IgD-negative memory B cell (primary cell): Measurements from ENCODE around the gene CNTNAP5. TPM values are rescaled to one million over a fixed set of nuclear protein-coding genes. Genes with fewer than 3 reads are reported as not detected.
A peak's percentile ranks its signal among the peaks of the same experiment; 100 is the strongest.
"Not testable (repeated sequence)": the region's sequence is repeated elsewhere in the genome, so short reads cannot be mapped to it uniquely, and the experiment has no call there.

Experiments used
- H3K27ac Mint-ChIP-seq, 3 donors: one replicate each; pipeline ENCODE4 v1.8.0; 2020 to 2022; ENCODE audit warnings: mild to moderate bottlenecking in 3 of 3, mixed read lengths in 3 of 3, moderate library complexity in 1 of 3
- H3K27me3 Mint-ChIP-seq: one replicate; pipeline ENCODE4 v1.8.0; 2021; ENCODE audit warnings: mixed read lengths
- H3K36me3 Mint-ChIP-seq: one replicate; pipeline ENCODE4 v1.8.0; 2020; ENCODE audit warnings: mild to moderate bottlenecking, mixed read lengths
- H3K4me1 Mint-ChIP-seq, 3 donors: one replicate each; pipeline ENCODE4 v1.8.0; 2020 to 2022; ENCODE audit warnings: mixed read lengths in 3 of 3, mild to moderate bottlenecking in 1 of 3
- H3K4me3 Mint-ChIP-seq, 4 donors: one replicate each; pipeline ENCODE4 v1.8.0; 2020 to 2022; ENCODE audit warnings: mild to moderate bottlenecking in 4 of 4, mixed read lengths in 4 of 4, moderate library complexity in 3 of 4
- H3K9me3 Mint-ChIP-seq, 3 donors: one replicate each; pipeline ENCODE4 v1.8.0; 2020 to 2021; ENCODE audit warnings: mixed read lengths in 3 of 3, mild to moderate bottlenecking in 1 of 3
- polyA plus RNA-seq: library from polyadenylated mRNA; unstranded; fragments of 300-500 nt; fragmentation: Illumina TruSeq; gene quantifications from one replicate; pipeline ENCODE4 v1.2.3, GENCODE V29; 2021

CNTNAP5 gene
- polyA plus RNA-seq, 1 donor from 2014 or later = not detected

DNA sequence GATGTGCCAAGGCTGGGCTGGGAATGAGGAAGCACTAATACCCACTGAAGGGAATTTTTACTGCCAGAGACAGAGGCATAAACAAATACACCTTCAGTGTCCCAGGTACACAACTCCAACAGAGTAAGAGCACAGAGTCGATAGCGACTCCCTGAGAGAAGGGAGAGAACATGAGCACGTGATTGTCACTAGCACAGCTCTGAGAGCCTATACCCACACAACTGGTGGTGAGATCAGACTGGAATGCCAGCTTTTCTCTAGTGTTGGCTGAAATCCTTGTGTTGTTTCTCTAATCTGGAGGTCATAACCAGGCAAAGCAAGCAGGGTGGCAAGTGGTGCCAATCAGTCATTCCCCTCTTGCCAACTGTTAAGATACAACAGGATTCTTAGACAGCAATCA is 377.2 kb downstream of the CNTNAP5 start:
- H3K4me1 Mint-ChIP-seq = no peaks in the 10 kb centered on the region
- H3K27ac Mint-ChIP-seq = no peak overlapping the region
- H3K4me3 Mint-ChIP-seq = peak overlapping the region in 1 of 4 donors; percentile 22
- no peaks in the 10 kb centered on the region for H3K27me3 Mint-ChIP-seq
- peaks cover 7 to 20% (median 9%) of the 10 kb centered on the region in 3 donors for H3K9me3 Mint-ChIP-seq
- no peaks in the 10 kb centered on the region for H3K36me3 Mint-ChIP-seq

DNA sequence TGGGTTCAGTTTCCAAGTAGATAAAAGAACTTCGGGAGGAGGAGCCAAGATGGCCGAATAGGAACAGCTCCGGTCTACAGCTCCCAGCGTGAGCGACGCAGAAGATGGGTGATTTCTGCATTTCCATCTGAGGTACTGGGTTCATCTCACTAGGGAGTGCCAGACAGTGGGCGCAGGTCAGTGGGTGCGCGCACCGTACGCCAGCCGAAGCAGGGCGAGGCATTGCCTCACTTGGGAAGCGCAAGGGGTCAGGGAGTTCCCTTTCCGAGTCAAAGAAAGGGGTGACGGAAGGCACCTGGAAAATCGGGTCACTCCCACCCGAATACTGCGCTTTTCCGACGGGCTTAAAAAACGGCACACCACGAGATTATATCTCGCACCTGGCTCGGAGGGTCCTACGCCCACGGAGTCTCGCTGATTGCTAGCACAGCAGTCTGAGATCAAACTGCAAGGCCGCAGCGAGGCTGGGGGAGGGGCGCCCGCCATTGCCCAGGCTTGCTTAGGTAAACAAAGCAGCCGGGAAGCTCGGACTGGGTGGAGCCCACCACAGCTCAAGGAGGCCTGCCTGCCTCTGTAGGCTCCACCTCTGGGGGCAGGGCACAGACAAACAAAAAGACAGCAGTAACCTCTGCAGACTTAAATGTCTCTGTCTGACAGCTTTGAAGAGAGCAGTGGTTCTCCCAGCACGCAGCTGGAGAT is 382.9 kb downstream of the CNTNAP5 start:
- H3K9me3 Mint-ChIP-seq, H3K4me3 Mint-ChIP-seq, H3K27me3 Mint-ChIP-seq, H3K4me1 Mint-ChIP-seq, H3K36me3 Mint-ChIP-seq: not testable (repeated sequence)
- H3K27ac Mint-ChIP-seq = peak overlapping the region in 1 of 3 donors; percentile 71

GRCh38 chr2:124424074-124424473 is 399.0 kb downstream of the CNTNAP5 start:
- H3K36me3 Mint-ChIP-seq = no peaks in the 10 kb centered on the region
- peaks cover 0 to 8% (median 0%) of the 10 kb centered on the region in 3 donors for H3K9me3 Mint-ChIP-seq
- H3K27ac Mint-ChIP-seq = peak overlapping the region in 1 of 3 donors; percentile 69
- H3K4me3 Mint-ChIP-seq = no peak overlapping the region
- peaks cover 0 to 2% (median 0%) of the 10 kb centered on the region in 3 donors for H3K4me1 Mint-ChIP-seq
- no peaks in the 10 kb centered on the region for H3K27me3 Mint-ChIP-seq

- no peaks in the 10 kb centered on the region for H3K27me3 Mint-ChIP-seq
- no peaks in the 10 kb centered on the region for H3K4me1 Mint-ChIP-seq
- peaks cover 0 to 9% (median 2%) of the 10 kb centered on the region in 3 donors for H3K9me3 Mint-ChIP-seq
- no peak overlapping the region for H3K4me3 Mint-ChIP-seq
- H3K36me3 Mint-ChIP-seq = no peaks in the 10 kb centered on the region
- no peak overlapping the region for H3K27ac Mint-ChIP-seq
These were observed 401.0 kb downstream of the CNTNAP5 start for GRCh38 chr2:124426122-124426521.

- Mint-ChIP-seq H3K27me3 (no peaks in the 10 kb centered on the region), H3K36me3 (no peaks in the 10 kb centered on the region), H3K4me1 (no peaks in the 10 kb centered on the region), H3K4me3 (no peak overlapping the region), H3K27ac (no peak overlapping the region), H3K9me3 (peaks cover 0 to 9% (median 2%) of the 10 kb centered on the region in 3 donors)
These were observed 401.5 kb downstream of the CNTNAP5 start for GRCh38 chr2:124426625-124427024.

DNA sequence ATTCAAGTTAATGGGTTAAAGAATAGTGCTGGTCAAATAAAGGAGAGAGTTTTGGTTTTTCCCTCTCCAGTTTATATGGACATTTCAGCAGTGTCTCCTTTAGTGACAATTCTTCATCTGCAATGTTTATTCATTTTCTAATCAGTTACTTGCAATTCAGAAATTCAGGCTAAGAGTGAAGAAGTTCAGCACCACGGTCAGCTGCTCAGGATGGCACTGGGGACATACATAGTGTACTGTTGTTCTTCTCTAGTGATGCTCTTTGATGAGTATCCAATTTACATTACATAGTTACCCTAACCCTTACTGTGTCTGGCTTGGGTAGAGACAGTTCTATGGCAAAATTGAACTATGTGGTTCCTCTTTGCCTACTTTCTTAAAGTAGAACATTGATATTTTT is 412.7 kb downstream of the CNTNAP5 start:
- H3K9me3 Mint-ChIP-seq = peaks cover 0 to 2% (median 0%) of the 10 kb centered on the region in 3 donors
- no peaks in the 10 kb centered on the region for H3K36me3 Mint-ChIP-seq
- no peaks in the 10 kb centered on the region for H3K4me1 Mint-ChIP-seq
- no peak overlapping the region for H3K4me3 Mint-ChIP-seq
- no peak overlapping the region for H3K27ac Mint-ChIP-seq
- no peaks in the 10 kb centered on the region for H3K27me3 Mint-ChIP-seq

GRCh38 chr2:124450481-124450880 is 425.4 kb downstream of the CNTNAP5 start:
- no peaks in the 10 kb centered on the region for H3K36me3 Mint-ChIP-seq
- H3K4me1 Mint-ChIP-seq = no peaks in the 10 kb centered on the region
- H3K9me3 Mint-ChIP-seq = peaks cover 2 to 8% (median 6%) of the 10 kb centered on the region in 3 donors
- H3K4me3 Mint-ChIP-seq = no peak overlapping the region
- H3K27me3 Mint-ChIP-seq = no peaks in the 10 kb centered on the region
- H3K27ac Mint-ChIP-seq = no peak overlapping the region

DNA sequence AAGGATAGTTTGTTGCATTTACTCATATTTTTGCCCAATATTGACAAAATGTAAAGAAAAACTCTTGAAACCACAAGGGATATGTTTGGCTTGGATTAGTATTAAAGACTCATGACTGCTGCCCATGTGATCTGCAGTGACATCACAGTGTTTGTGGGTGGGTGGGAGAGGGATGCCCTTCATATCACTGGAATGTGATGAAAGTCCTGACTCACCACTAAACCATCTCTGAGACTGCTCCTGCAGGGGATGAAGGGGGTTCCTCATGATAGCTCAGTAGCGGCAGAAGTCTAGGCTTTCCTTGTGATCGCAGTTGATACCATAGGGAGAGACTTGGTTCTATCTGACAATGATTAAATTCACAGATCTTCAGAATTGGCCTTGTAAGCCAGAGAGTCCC is 451.2 kb downstream of the CNTNAP5 start:
- Mint-ChIP-seq H3K4me3 (no peak overlapping the region), H3K36me3 (no peaks in the 10 kb centered on the region), H3K4me1 (no peaks in the 10 kb centered on the region)

GRCh38 chr2:124478761-124479160 is 453.7 kb downstream of the CNTNAP5 start:
- Mint-ChIP-seq H3K9me3 (peaks cover 0 to 3% (median under 1%) of the 10 kb centered on the region in 3 donors), H3K27ac (no peak overlapping the region), H3K36me3 (no peaks in the 10 kb centered on the region), H3K27me3 (no peaks in the 10 kb centered on the region), H3K4me3 (no peak overlapping the region), H3K4me1 (no peaks in the 10 kb centered on the region)

More for the DNA sequence above, 451.2 kb downstream of the CNTNAP5 start:
- peaks cover 0 to 4% (median 3%) of the 10 kb centered on the region in 3 donors for H3K9me3 Mint-ChIP-seq
- no peak overlapping the region for H3K27ac Mint-ChIP-seq
- no peaks in the 10 kb centered on the region for H3K27me3 Mint-ChIP-seq

DNA sequence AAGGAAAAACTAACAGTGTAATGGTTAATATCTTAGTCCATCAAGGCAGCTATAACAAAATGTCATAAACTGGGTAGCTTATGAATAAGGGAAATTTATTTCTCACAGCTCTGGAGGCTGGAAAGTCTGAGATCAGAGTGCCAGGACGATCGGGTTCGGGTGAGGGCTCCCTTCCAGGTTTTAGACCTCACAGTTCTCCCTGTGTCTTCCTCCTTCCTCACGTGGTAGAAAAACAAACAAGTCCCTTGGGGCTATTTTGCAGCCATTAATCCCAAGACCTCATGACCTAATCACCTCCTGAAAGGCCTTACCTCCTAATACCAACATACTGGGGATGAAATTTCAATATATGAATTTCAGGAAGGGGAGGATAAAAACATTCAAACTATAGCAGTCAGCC is 455.9 kb downstream of the CNTNAP5 start:
- Mint-ChIP-seq H3K36me3 (no peaks in the 10 kb centered on the region), H3K4me1 (no peaks in the 10 kb centered on the region), H3K4me3 (no peak overlapping the region)

GRCh38 chr2:124482044-124482443 is 457.0 kb downstream of the CNTNAP5 start:
- H3K9me3 Mint-ChIP-seq = peaks cover 0 to 5% (median 4%) of the 10 kb centered on the region in 3 donors
- H3K4me1 Mint-ChIP-seq = no peaks in the 10 kb centered on the region
- H3K36me3 Mint-ChIP-seq = no peaks in the 10 kb centered on the region

More for the DNA sequence above, 455.9 kb downstream of the CNTNAP5 start:
- H3K27ac Mint-ChIP-seq = no peak overlapping the region
- no peaks in the 10 kb centered on the region for H3K27me3 Mint-ChIP-seq
- peaks cover 0 to 5% (median 4%) of the 10 kb centered on the region in 3 donors for H3K9me3 Mint-ChIP-seq

GRCh38 chr2:124482551-124482950 is 457.5 kb downstream of the CNTNAP5 start:
- no peak overlapping the region for H3K4me3 Mint-ChIP-seq
- no peak overlapping the region for H3K27ac Mint-ChIP-seq
- H3K9me3 Mint-ChIP-seq = peaks cover 0 to 5% (median 4%) of the 10 kb centered on the region in 3 donors
- H3K4me1 Mint-ChIP-seq = no peaks in the 10 kb centered on the region
- H3K27me3 Mint-ChIP-seq = no peaks in the 10 kb centered on the region
- no peaks in the 10 kb centered on the region for H3K36me3 Mint-ChIP-seq

More at GRCh38 chr2:124482044-124482443, 457.0 kb downstream of the CNTNAP5 start:
- no peak overlapping the region for H3K4me3 Mint-ChIP-seq
- H3K27me3 Mint-ChIP-seq = no peaks in the 10 kb centered on the region
- no peak overlapping the region for H3K27ac Mint-ChIP-seq

DNA sequence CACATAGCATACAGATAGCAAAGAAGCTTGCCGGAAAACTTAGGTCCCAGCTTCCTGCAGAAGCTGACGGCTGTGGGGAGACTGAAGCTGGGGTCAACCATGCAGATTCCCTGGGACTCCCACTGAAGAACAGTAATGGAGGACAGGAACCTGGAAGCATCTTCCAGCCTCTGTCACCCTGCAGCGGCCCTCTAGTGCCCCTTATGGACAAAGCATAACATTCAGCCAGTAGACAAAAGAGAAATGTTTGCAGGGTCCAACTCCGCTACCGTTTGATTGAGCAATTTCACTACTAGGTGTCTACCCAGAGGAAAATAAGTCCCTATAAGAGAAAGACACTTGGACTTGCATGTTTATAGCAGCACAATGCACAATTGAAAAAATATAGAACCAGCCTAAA is 460.6 kb downstream of the CNTNAP5 start:
- Mint-ChIP-seq H3K4me3 (no peak overlapping the region), H3K4me1 (no peaks in the 10 kb centered on the region), H3K27me3 (no peaks in the 10 kb centered on the region), H3K9me3 (peaks cover 0 to 4% (median 2%) of the 10 kb centered on the region in 3 donors), H3K27ac (no peak overlapping the region), H3K36me3 (no peaks in the 10 kb centered on the region)

DNA sequence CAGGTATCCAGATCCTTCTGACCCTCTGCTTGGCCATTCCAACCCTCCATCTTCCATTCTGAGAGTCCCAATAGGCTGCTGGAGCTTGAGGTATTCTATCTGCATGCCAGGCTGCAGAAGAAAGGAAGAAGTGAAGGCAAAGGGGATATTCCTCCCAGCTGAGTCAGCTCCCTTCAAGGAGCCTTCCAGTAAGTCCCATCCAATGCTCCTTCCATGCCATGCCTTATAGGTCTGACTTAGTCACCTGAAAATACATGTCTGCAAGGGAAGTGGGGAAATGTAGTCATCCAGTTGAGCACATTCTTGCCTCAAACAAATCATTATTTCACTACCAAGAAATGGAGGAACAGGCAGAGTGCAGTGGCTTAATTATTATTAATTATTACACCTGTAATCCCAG is 464.6 kb downstream of the CNTNAP5 start:
- Mint-ChIP-seq H3K27ac (no peak overlapping the region), H3K4me3 (no peak overlapping the region), H3K27me3 (no peaks in the 10 kb centered on the region), H3K9me3 (peaks cover 0 to 2% (median 0%) of the 10 kb centered on the region in 3 donors), H3K36me3 (no peaks in the 10 kb centered on the region), H3K4me1 (no peaks in the 10 kb centered on the region)

DNA sequence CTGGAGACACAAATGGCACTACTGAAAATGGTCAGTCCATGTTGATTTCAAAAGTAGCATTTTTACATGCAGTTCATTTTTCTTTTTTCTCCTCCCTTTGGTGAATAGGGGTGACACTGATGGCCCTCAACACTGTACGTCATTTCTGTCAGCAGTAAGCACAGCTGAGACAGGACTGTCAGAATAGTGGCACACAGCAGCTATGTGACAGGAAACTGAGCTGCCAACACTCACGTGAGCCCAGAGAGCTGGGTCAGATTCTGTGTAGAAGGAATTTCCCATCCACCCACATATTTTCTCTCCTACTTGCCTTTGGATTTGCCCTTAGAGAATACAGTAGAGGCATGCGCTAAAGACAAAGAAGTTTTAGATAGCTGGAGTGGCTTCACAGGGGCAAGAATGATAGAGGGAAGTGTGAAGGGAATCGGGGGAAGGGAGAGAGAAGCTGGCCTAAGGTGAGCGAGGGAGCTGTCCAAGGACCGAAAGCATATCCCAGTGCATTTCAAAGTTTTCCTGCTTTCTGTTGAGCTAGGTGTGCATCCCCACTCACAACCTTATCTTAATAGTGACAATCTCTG is 476.6 kb downstream of the CNTNAP5 start:
- H3K27me3 Mint-ChIP-seq = no peaks in the 10 kb centered on the region
- no peak overlapping the region for H3K4me3 Mint-ChIP-seq
- H3K27ac Mint-ChIP-seq = peak overlapping the region in 1 of 3 donors; percentile 50
- no peaks in the 10 kb centered on the region for H3K4me1 Mint-ChIP-seq
- H3K36me3 Mint-ChIP-seq = peaks cover 3% of the 10 kb centered on the region
- H3K9me3 Mint-ChIP-seq = peaks cover 2 to 9% (median 4%) of the 10 kb centered on the region in 3 donors

DNA sequence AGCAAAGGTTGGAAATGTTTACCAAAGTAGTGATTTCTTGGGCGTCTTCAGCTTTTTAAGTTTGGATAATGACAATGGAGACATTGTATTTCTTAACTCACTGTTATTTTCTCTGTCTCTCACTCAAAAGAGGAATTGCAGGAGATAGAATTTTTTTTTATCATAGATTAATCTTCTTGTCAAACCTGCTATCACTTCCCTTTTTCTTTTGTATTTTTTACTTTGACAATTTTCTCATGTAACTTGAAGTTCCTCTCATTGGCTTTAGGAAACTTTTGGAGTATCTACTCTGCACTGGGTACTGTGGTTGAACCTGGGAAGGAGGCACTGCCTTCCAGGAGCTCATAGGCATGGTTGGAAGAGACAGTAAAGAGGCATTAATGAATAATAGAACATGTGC is 489.1 kb downstream of the CNTNAP5 start:
- Mint-ChIP-seq H3K4me1 (no peaks in the 10 kb centered on the region), H3K27me3 (no peaks in the 10 kb centered on the region), H3K9me3 (peaks cover 2 to 14% (median 4%) of the 10 kb centered on the region in 3 donors), H3K4me3 (no peak overlapping the region), H3K27ac (no peak overlapping the region), H3K36me3 (no peaks in the 10 kb centered on the region)
